Measurements from ENCODE around the gene REEP2. TPM values are rescaled to one million over a fixed set of nuclear protein-coding genes. Genes with fewer than 3 reads are reported as not detected.

REEP2 gene
- total RNA-seq, 1 donor from 2014 or later = 4.1 TPM

Small RNAs within 50 kb of the gene (small RNA-seq; reads per million reads assigned to genes)
- gene AC113403.1 (ENCODE audit: low replicate concordance) = not detected

Other genes starting within 250 kb of the REEP2 start
- gene CDC23, start 225.7 kb upstream of the REEP2 start, total RNA-seq = 35.0 TPM
- 4.1 TPM for gene GFRA3, start 164.4 kb upstream of the REEP2 start, total RNA-seq
- gene CDC25C, start 107.3 kb upstream of the REEP2 start, total RNA-seq = 4.4 TPM
- gene FAM53C, start 100.8 kb upstream of the REEP2 start, total RNA-seq = 27.8 TPM
- 80.2 TPM for gene KDM3B, start 86.4 kb upstream of the REEP2 start, total RNA-seq
- gene EGR1, start 26.4 kb downstream of the REEP2 start, total RNA-seq = 11.1 TPM
- gene ETF1, start 104.2 kb downstream of the REEP2 start, total RNA-seq = 57.7 TPM
- gene HSPA9, start 136.3 kb downstream of the REEP2 start, total RNA-seq = 307 TPM